Activated naive CD4-positive, alpha-beta T cell treated with Interleukin-2 at 50 U/mL for 16 hours (primary cell): ENCODE data around the gene CPN2.

Experiments used
- DNase-seq: peaks from one replicate; pipeline ENCODE4 v3.0.0-alpha.2; 2020

The CPN2 gene

GRCh38 chr3:194379651-194380050 lies 28.5 kb upstream of the CPN2 start:
- no peak for DNase-seq

DNA sequence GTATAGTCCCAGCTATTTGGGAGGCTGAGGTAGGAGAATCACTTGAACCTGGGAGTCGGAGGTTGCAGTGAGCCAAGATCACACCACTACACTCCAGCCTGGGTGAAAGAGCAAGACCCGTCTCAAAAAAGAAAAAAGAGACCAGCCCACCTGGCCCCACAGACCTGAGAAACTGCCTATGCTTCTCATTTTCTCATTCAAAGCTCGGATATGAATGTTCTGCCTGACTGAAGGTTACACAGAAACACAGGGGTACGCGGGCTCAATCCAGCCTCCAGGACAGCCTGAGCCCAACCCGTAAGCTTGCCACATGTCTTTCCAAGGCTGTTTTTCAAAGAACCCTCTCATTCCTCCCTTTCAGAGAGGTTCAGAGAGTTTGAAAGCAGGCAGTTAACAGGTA lies 28.1 kb upstream of the CPN2 start:
- DNase-seq, result no peak

GRCh38 chr3:194377708-194378107 lies 26.6 kb upstream of the CPN2 start:
- no peak for DNase-seq

DNA sequence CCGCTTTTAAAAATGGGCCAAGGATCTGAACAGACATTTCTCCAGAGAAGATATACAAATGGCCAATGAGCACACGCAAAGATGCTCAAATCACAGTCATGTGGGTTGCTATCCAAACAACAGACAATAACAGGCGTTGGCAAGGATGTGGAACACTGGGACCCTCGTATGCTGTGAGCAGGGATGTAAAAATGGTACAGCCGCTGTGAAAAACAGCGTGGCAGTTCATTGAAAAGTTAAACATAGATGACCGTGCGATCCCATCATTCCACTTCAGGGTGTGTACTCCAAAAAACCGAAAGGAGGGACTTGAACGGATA lies 25.1 kb upstream of the CPN2 start:
- DNase-seq, result no peak

DNA sequence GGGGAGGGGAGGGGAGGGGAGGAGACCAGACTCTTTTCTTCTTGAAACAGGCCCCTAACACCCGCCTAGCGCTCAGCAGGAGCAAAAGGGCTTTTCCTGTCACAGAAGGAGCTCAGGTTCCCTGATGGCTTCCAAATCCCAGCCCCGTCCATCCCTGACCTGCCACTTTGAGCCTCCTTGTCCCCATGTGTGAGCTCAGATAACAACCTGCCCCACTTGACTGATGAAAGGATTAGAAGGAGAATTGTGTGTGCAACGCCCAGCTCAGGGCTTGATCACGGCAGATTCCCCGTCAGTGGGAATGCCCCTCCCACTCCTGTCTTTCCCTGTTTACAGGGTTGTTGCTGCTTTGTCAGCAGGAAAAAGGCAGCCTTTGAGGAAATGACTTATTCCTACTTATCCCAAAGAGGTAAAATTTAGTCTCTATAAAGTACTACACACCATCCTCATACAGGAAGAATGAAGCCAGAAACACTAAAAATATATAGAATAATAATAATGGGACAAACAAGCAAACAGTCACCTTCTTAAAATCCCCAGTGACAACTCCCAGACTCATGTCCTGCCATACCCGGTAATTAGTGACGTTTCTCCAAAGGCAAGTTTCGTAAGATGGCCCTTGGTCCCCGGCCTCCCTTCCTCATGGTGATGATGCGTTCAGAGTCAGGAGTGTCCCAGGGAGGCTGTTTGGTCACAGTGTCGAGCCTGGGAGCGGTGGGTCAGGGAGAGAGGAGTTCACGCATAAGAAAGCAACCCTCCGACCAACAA lies 24.5 kb upstream of the CPN2 start:
- no peak for DNase-seq

GRCh38 chr3:194374935-194375334 lies 23.8 kb upstream of the CPN2 start:
- DNase-seq, result no peak

- no peak for DNase-seq
Measured at GRCh38 chr3:194373899-194374298, 22.8 kb upstream of the CPN2 start.

DNA sequence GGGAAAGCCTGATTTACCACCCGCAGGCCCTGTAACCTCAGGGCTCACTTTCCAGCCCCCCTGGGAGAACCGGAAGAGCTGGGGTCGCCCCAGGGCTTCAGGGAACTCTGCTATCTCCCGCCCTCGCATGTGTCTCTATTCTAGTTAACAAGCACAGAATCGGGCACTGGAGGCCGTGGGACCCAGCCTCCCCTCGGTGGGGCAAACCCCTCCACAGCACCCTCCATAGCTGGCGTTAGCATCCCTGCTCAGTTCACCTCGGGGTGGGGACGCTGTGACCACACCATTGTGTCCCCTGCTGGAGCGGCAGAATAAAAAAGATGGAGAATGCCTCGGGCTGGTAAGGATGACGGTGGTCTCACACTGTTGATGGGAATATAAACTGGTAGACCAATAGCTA lies 21.9 kb upstream of the CPN2 start:
- DNase-seq, result no peak

DNA sequence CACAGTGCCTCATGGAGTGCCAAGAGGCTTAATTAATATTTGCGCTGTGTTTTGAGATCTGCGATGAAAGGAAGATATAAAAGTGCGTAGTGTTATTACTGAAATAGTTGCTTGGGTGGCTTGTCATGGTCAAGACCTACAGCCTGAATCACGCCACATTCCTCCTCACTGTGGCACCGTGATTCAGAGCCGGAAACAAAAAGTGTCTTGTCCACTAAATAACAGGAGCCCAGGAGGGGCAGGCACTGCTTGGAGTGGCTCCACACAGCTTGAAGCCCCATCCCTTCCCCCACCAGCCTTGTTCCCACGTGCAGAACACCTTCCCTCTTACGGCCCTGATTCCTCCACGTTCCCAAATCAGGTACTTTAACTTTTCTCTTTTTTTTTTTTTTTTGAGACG lies 19.6 kb upstream of the CPN2 start:
- no peak for DNase-seq

GRCh38 chr3:194369522-194370279 lies 18.6 kb upstream of the CPN2 start, which contains the start of gene LRRC15:
TSS of gene LRRC15 (minus strand) at chr3:194369743. CDS start at chr3:194361043, 8,700 bp downstream.
- no peak for DNase-seq

- no peak for DNase-seq
Measured at GRCh38 chr3:194368918-194369317, 17.8 kb upstream of the CPN2 start.

DNA sequence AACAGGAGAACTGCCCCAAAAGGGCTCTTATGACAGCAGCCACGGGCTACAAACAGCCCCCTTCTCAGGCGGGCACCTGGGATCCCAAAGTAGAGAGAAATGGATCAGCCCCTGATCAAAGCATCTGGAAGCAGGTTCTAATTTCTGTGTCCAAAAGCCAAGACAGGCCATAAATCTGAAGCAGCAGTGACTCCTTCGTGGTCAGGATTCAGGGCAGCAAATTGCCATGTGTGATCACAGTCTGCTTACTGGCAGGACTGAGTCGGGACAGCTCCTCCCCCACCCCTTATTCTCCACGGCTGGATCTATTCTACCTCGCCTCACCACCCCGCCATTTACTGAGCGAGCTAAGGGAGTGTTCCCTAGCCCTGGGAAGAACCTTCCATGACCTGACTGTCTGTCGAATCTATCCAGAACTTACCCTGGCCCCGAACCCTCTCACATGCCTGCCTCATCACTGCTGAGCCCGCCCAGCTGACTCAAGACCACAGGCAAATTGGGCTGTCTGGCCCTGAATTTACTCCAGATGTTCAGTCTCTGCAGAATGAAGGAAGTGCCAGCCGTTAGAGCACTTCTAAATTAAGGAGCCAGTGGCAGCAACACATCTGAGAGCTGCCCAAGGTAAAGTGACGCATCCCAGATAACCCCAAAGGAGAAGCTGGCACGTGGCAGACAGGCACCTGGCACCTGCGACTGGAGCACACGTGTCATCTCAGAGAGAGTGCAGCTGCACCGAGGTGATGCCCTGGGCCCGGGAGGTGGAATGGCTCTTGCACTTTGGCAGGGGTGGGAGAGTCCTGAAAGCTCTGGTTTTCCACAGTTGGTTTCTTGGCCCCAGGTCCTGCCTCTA lies 17.1 kb upstream of the CPN2 start:
- no peak for DNase-seq

GRCh38 chr3:194365978-194366490 lies 14.9 kb upstream of the CPN2 start:
- no peak for DNase-seq

DNA sequence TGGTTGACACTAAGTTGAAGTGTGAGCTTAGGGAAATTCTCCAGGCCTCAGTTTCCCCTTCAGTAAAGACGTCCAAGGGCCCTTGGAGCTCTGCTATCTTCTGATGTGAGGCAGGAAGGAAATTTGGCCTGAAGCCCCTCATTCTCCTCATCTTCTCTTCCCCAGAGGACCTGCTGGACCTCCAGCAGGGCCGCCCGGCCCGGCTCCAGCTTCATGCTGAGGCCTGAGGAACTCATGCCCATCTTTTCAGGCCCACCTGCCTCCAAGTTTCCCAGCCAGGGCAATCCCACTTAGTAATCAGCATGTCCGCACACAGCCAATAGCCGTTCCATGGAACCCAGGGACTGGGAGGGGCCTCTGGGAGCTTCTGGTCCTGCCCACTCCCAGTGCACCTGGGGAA lies 14.4 kb upstream of the CPN2 start:
- no peak for DNase-seq

GRCh38 chr3:194364652-194365434 lies 13.7 kb upstream of the CPN2 start:
- no peak for DNase-seq

DNA sequence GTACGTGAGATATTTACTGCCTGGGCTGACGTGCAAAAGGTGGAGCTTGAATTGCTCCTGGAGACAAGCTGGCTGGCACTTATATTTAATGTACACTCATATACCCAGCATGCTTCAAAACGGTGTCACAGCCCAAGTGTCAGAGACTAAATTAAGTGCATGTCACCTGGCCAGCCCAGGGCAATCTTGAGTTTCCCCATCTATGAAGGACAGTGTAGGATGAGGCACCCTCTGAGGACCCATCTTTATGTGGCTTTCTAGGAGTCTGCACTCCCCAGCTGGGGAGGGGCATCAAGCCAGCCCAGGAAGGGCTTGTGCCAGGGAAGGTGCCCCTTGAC lies 13.2 kb upstream of the CPN2 start:
- no peak for DNase-seq

- DNase-seq, result no peak
Measured at GRCh38 chr3:194360568-194360967, 9.4 kb upstream of the CPN2 start.

- no peak for DNase-seq
Measured at GRCh38 chr3:194357681-194358080, 6.6 kb upstream of the CPN2 start.

DNA sequence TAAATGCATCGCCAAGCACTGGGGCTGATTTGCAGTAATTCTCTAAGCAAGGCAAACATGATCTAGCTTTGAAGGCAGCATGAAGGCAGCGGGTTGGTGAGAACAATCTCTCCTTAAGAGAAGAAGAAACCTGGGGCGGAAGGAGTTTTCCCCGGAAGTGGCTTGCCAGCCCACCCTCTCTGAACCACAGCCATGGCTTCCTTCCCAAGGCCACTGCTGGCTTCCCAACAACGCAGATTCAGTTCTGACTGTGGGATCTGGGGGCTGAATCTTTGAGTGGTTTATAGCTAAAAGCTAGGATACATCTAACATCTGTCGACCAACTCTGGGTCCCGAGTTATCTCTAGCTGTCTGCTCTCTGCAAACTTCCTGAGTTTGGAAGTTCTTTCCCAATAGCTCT lies 4.3 kb upstream of the CPN2 start:
- no peak for DNase-seq

- DNase-seq, result no peak
Measured at GRCh38 chr3:194354315-194354714, 3.2 kb upstream of the CPN2 start.

GRCh38 chr3:194352667-194353246 lies 1.6 kb upstream of the CPN2 start:
- DNase-seq, result no peak

- DNase-seq, result no peak
Measured at GRCh38 chr3:194351952-194352536, 916 bp upstream of the CPN2 start.
